Cerebellar nuclear complex (tissue), 1 donor: Measurements from ENCODE around the gene KCNH1.

ENCODE experiments used
- DNase-seq, 2 experiments: peaks; one replicate each; lab custom pipeline; 2025; lab: John Stamatoyannopoulos, UW

The KCNH1 gene

DNA sequence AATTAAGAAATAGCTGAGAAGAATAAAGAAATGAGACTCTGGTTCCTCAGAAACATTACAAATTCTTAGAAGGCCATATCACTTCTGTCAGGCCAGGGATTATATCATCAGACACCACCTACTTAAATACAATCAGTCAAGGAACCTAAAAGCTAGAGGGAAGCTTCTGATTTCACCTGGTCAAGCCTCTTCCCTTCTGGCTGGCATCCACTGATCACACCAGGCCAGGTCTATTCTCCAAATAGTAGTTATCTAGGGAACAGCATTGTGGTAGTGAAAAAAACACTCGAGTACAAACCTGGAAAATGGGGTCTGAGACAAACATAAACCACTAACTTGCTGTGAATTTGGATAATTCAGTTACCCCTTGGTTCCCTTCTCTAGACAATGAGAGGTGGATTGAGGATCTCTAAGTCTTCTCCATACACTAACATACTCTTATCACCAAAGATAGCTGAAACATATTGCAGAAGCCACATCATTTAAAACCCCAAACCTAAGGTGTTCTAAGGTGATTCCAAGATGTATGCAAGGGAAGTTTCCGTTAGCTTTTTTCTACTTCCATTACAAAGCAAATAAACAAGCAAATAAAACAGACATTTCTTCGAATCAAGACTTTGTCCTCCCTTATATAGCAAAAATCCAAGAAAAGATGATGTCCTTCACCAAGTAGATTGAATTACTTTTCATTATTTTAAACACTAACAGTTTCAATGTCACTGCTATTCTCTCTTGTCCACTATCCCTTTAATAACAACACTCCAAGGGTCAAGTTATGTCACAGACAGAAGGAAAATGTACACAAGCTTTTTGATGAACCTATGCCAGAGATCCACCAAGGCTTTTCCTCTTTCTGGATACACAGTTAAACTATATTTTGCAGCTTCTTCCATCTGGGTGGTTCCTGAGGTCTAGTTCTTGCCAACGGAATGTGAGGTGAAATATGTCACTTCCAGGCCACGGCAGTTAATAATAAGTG lies 212.9 kb downstream of the KCNH1 start:
- no peak for DNase-seq

DNA sequence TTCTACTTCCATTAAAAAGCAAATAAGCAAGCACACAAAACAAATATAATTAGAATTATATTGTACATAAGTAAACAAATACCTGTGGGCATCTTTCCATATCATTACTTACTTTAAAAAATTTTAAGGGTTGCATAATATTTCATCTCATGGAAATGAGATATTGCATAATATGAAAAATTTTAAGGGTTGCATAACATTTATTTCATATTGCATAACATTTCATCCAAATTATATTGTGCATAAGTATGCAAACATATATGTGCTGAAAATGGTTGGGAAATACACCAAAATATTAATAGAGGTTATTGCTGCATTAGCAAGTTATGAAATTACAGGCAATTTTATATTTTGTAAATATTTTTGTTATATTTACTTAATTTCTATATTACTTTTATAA lies 213.7 kb downstream of the KCNH1 start:
- DNase-seq = no peak

DNA sequence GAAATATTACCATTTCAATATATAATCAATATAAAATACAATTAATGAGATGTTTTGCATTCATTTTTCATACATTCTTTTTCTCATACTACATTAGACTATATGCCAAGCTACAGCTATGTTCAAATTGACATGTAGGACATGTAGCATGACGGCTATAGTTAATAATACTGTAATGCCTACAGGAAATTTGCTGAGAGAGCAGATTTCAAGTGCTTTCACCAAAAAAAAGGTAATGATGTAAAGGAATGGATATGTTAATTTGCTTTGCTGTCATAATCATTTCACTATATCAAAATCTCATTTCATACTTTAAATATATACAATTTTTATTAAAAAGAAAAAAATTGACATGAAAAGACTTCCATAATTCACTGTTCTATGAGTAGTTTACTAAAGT lies 215.1 kb downstream of the KCNH1 start:
- no peak for DNase-seq

DNA sequence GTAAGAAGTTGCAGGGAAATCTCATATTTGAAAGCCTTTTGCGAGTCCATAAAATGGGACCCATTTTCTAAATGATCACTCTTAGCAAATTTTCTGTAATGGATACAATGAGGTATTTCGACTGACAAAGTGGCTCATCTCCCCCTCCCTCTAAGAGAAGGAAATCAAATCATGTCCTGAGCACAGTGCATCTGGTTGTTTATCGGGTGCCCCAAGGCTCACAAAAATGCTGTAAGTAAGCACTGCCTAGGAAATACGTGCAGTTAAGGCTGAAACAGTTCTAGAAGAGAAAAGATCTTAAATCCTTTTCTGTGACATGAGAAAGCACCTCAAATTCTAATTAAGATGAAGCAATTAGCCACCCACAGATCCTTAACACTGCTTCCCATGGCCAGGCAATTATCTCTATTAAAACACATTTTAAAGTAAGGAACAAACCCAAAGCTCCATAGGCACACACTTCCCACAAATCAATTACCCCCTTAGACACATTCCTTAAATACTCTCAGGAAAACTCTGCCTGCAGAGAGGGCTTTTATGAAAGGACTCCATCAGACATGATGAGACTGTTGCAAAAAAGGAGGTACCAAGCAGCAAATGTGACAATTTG lies 216.3 kb downstream of the KCNH1 start:
- no peak for DNase-seq

DNA sequence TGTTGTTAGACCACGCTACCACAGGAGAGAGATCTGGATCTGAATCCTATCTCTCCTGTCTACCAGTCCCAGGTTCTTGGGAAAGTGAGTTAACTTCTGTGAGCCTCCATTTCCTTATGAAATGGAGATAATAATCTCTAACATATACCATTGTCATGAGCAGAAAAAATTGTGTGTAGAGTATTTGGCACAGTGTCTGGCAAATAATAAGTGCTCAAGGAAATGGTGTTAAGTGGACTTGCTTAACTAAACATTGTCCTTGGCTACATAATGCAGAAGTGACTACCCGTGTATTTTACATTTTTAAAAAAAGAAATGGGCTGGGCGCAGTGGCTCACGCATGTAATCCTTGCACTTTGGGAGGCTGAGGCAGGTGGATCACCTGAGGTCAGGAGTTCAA lies 217.4 kb downstream of the KCNH1 start:
- DNase-seq = no peak

DNA sequence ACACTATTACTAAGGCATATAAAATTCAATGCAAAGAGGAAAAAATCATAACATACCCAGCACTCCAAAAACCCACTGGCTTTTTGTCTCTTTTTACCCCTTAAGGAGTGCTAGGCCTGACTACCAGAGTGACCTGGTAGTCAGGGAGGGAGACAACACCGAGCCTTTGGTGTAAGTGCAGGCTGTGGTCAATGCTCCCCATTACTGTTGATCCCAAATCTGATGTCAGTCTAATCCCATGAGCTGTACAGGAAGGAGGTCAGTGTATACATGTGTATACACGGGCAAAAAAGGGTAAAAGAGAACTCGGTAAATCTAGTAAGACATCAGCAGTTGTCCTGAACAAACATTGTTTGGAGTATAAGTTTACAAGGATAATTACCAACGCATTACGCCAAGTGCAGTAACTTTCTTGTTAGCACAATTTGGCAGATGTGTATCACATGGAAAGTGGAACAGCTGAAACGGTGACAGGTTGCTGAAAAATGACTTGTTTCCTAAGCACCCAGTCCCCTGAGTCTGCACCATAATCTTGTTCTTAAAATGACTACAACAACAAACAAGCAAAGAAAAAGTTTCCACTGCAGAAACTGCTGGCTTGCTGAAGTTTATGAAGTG lies 217.9 kb downstream of the KCNH1 start:
- DNase-seq = no peak

DNA sequence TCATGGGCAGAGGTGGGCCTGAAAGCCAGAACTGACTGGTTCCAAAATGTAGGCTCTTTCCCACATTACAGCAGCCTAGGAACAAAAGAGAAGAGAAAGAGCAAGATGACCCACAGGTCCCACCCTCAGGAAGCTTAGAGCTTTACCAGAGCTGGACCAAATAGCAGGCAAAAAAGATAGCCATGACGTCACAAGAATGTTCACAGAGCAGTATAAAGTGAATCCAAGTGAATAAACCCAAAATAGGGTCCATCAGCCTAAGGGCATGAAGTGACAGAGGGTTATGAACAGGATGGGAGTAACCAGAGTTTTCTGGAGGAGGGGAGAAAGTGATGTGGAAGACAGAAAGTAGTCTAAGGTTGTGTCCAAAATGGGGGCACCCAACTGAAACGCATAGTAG lies 221.2 kb downstream of the KCNH1 start:
- DNase-seq = no peak

DNA sequence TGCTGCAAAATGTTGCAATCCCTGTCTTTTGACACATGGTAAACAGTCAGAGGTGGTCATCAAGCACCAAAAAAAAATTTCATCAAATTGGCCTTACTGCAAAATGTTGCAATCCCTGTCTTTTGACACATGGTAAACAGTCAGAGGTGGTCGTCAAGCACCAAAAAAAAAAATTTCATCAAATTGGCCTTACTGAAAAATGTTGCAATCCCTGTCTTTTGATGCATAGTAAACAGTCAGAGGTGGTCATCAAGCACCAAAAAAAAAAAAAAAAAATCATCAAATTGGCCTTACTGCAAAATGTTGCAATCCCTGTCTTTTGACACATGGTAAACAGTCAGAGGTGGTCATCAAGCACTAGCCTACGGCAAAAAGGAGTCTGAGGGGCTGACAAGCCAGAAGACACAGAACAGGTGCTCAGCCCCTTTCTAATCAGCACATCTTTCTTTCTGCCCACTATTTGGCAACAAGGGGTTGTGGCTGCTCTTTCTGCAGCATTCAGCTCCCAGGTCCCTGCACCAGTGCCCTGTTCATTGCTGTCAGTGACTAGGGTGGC lies 223.8 kb downstream of the KCNH1 start:
- DNase-seq = no peak

DNA sequence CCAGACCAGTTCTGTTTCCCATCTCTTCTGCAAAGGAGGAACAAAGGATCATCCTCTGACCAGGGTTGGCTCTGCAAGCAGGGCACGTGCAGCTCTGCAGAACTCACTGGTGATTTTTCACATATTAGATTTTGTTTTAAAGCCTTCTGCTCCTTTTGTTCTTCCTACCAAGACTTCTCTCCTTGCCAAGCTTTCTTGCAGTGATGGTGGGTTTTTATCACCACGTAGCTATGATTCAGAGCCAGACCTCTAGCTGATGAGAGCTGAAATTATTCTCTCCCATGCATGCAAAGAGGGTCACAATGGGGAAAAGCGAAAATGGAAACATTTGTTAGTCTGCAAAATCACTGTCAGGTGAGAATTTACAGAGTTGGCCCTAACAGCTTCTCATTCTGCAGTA lies 225.2 kb downstream of the KCNH1 start:
- DNase-seq = no peak

DNA sequence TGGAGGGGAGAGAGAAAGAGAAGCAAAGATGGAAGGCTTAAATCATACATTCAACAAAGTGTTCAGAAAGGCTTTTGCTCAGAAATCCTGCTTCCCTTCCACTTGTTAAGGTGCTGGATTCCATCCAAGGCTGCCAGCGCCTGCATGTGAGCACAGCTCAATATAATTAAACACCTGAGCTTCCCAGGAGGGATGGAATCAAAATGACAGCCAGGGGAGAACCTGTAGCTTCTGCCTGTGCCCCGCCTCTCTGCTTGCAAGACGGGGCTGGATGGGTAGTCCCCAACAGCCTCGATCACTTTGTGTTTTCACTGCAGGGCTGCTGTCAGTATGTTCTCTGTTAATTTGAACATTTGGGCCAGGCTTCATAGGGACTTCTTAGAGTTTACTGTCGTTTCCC lies 225.7 kb downstream of the KCNH1 start:
- DNase-seq = peak in 1 of 2 experiments; percentile 34

DNA sequence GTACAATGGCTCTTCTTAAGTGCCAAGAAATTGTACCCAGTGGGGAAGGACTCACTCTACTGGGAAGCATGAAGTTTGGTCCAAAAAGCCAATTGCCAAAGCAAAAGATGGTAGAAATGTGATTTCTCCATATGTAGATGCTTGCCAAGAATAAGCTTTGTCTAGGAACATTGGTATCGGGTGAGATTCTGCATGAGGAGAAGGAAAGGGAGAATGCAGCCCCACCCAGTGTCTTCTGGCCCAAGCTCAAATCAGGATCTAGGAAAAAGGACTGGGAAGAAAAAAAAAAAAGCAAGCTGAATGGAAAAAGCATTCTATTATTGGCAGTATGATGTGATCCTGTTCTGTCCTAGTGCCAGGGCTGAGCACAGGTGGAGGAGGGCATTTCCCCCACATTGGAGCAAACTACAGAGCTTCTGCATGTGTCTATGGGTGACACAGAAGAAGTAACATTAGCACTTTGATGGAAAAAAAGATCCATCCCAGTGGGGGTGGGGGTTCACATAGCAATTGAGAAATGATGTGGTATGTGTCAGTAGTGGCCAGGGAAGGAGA lies 226.6 kb downstream of the KCNH1 start:
- no peak for DNase-seq

DNA sequence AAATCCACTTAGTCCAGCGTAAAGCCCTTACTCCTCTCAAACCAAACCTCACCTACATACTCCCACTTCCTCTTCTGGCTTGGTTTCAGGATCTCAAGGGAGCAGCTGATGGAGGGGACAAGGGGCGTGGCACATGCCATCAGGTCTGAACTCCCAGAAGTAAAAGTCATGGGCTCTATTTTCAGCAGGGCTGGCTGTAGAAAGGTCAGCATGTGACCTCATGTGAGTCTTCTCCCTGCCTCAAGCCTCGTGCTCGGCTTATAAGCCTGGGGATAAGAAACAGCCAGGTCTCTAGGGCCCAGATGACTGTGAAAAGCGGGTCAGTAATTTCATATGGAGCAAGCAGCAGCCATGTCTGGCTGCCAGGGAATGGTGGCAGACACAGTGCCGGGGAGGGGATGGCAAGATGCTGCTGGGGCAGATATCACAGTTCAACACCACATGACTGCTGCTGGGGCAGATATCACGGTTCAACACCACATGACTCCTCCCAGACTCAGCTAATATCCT lies 227.9 kb downstream of the KCNH1 start:
- DNase-seq = no peak

DNA sequence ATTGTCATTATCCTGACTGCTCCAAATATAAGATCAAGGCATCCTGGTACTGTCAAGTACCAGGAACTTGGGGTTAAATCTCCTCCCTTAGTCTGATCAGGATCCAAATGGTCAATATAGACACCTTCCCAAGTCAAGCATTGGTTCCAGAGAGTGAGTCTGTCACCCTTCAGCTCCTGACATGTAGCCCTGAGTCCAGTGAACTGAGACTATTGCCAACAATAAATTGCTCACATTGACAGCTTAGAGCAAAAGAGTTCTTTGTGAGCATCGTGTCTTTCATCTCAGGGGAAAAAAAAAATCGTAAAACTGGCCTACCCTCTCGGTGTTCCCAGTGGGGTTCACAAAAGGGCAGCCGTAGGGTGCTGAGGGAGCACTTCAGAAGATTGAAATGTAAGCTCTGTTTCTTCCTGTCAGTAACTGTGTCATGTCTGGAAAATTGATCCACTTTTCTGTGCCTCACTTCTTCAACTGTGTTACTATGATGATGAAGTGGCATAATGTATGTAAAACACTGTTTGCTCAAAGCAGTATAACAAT lies 228.5 kb downstream of the KCNH1 start:
- no peak for DNase-seq

DNA sequence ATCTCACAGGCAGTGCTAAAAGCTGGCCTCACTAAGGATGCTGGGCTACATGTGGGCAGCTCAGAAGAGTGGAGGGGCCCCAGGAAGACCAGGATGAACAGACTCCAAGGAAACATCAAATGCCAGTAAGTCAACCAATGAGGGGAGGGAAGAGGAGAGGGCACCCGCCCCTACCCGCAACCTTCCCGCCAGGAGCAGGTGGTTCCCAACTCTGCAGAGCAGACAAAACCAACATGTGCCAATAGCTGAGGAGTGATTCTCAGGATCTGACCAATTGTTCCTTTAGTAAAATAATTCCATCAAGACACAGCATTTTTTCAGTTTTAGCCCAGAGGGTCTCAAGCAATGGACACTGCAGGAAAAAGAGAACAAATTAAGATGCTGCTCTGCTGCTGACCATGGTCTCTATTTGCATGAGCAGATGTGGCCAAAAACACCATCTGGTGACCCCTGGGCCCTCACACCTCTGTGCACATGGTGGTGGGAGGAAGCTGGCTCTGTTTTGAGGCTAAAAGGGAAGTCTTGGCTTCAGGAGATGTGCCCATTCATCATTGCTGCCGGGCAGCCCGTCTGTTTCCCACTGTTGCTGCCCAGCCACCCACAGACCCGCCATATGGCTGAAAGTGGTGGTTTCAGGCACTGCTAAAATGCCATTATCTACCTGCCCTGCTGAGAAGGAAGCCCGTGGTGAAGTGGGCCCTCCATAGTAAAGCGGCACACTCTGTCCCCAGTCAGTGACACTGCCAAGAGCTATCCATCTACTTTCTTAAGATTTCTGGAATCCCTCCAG lies 231.8 kb downstream of the KCNH1 start:
- peak; percentile 87 to 95 for DNase-seq

DNA sequence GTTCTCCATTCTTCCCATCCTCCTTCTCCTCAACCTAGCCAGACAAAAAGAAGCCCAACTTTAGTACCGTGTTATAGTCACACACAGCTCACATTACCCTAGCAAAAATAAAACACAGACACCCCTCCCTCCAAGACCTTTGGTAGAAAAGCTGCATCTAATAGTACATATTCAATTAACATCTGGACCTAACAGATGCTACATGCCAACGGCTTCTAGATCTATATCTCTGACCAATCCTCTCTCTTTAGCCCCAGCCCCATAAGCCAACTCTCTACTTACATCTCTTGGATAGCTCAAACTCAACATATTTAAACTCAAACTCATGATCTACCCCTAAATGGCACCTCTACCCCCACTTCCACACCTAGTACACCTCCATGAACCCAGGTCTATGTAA lies 233.1 kb downstream of the KCNH1 start:
- DNase-seq = no peak

DNA sequence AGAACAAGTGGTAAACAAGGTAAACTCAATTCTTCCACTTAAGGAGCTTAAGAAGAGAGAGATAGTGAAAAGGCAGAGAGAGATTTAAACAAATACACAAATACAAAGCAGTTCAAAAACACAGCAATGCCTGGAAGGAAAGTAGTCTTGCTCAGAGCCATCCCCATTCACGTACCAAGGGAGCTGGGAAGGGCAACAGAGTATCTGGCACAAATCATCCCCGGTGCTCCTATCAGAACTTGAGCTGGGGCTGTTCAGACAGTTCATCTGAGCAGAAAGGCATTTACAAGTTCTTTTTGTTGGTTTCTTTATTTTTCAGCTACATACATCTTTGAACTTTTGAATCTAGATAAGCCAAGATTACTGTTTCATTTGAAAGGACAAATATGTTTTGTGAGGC lies 233.9 kb downstream of the KCNH1 start:
- no peak for DNase-seq

DNA sequence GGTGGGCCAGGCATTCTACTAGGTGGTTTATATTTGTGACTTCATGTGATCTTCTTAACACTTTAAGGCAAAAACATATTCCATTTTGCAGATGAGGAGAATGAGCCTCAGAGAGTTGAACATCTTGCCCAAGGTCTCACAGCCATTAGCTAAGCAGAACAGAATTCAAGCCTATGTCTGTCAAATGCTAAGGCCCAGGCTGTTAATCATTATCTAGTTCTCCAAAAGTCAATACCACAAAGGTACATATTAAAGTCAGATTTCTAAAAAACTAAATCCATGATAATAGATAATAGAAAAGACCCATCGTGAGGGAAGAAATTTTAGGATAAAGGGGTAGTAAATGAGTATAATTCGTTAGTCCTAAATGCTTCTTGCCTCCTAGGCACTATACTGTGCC lies 234.3 kb downstream of the KCNH1 start:
- DNase-seq = no peak

DNA sequence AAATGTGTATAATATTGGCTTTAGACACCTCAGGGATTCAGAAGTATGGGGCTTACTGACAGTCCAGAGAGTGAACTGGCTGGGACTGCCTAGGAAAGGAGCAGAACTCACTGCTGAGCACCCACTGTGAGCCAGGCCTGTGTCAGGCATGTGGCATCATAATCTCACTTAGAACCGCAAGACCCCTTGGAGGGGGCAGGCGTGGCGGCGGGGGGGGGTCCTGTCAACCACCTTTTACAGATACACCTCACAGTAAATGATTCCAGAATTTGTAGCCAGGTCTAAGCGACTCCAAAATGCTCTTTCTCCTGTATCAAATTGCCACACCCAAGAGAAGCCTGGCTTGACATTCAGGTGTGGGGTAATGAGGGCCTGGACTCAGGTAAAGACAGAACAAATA lies 235.5 kb downstream of the KCNH1 start:
- no peak for DNase-seq

DNA sequence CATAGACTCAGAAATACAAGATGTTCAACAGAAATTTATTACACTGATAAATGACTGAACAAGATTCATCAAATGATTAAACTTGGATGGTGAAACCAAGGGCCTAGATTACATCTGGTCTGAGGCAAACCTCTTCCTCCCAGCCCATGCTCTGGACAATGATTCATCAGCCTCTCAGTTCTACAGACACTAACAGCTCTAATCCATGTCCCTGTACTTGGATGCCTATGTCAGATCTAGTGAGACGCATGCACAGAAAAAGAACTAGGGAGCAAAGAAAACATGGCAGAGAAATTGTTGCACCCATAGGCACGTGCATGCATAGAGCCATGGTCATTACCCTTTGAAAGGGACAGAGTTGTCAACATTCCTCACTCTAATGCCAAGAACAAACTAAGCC lies 250.1 kb downstream of the KCNH1 start:
- no peak for DNase-seq

DNA sequence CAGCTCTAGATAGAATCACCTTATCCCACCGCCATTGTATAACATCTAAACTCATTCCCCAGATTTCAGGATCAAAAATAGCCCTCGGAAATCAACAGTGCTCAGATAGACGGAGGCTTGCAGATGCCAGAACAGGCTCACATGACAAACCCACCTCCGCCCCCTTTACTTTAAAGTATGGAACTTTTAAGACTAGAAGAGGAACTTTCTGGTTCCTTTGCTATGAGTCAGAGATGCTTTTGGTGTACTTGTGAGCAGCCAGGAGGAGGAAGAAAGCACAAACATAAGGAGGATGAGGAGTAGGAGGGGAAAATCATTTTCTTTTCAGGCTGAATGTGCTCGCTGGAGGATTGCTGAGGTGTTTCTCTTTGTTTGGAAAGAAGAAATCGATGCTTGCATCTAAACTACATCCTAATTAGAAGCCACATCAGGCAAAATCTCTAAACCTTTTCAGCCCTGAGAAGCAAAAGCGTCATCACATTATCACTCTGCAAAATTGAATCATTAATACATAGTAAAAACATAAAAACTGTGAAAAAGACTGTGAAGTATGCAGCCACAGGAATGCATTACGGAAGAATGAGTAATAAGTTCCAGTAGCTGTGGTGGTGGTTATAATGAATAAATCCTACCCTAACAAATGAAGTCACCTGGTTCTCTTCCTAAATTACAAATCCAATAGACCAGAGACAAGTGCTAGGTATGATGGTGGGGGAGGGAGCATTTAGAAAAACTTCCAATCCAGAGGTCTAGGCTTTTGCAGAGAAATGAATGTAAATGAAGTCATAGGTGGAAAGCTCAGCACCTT lies 251.3 kb downstream of the KCNH1 start:
- no peak for DNase-seq
